ENCODE data around the gene MFF. TPM values are rescaled to one million over a fixed set of nuclear protein-coding genes. Genes with fewer than 3 reads are reported as not detected.
A peak's percentile ranks its signal among the peaks of the same experiment; 100 is the strongest.

The MFF gene
- total and polyA plus RNA-seq, 10 of the 15 experiments (the other 5 are each of a cell fraction or from before 2014, with no cell fraction given): 19.6 to 131 (median 106) TPM

- ChIA-PET CTCF (interaction anchor here (0.7 to 4.6 kb wide), 4 partner anchors 12 to 372 kb away, joined by 3 to 27 read pairs (median 10); no protein-coding TSS in a partner anchor), POLR2A (interaction anchor here (0.6 kb wide), 1 partner anchor 9 kb away, joined by 3 read pairs; no protein-coding TSS in a partner anchor)
Observed at GRCh38 chr2:227394401-227394800, 69.3 kb downstream of the MFF start.

More at GRCh38 chr2:227394401-227394800, 69.3 kb downstream of the MFF start:
- WGBS (ENCODE audit: insufficient coverage, insufficient replicate concordance, low lambda C conversion rate, missing lambda C conversion rate): 24% methylated on average over 2 of the region's 2 CpGs
- Histone ChIP-seq H3K4me2 (ENCODE audit: control insufficient read depth, insufficient read depth) (no peak overlapping the region), H2AFZ (ENCODE audit: control insufficient read depth, low read depth, low read length) (no peak overlapping the region), H3K4me1 (ENCODE audit: control insufficient read depth, insufficient read depth, low read length) (no peaks in the 10 kb centered on the region), H3K4me3 (no peak overlapping the region), H3K9me3 (replicated peaks; ENCODE audit: control insufficient read depth, insufficient read depth, low read length) (no peaks in the 10 kb centered on the region), H3K36me3 (ENCODE audit: control insufficient read depth in 2 of 2, insufficient read depth in 2 of 2, low read length in 1 of 2) (no peaks in the 10 kb centered on the region), H3K9ac (ENCODE audit: control insufficient read depth, insufficient read depth, low read length) (no peak overlapping the region), H4K20me1 (ENCODE audit: control insufficient read depth, insufficient read depth) (no peaks in the 10 kb centered on the region), H3K79me2 (ENCODE audit: control insufficient read depth, insufficient read depth, low read length) (no peaks in the 10 kb centered on the region), H3K27me3 (replicated peaks in 1 of 2; ENCODE audit: control insufficient read depth in 2 of 2, insufficient read depth in 2 of 2, low read length in 1 of 2) (no peaks in the 10 kb centered on the region), H3K27ac (ENCODE audit: control insufficient read depth, insufficient read depth) (no peak overlapping the region)
- in situ Hi-C loops (cut with MboI): no loop called here
- intact Hi-C loops (cut with micrococcal nuclease; ENCODE audit: unreplicated experiment): no loop called here
- DNase-seq (ENCODE audit: low read depth, low spot score) (no peak), ATAC-seq (peak; percentile 53), FAIRE-seq (peak; percentile 44)
- RAD21 ChIA-PET (ENCODE audit: unreplicated experiment): no interaction called here
- SMC1A ChIA-PET (ENCODE audit: uncharacterized antibody, unreplicated experiment): no interaction called here
- BruUV-seq (replicated peaks): no TSS peak
- no peak for TF ChIP-seq MYC (IDR thresholded peaks at IDR 0.05; ENCODE audit: insufficient read depth, insufficient read length, insufficient replicate concordance, low read length, severe bottlenecking)
- no peak for TF ChIP-seq PAX5 (IDR thresholded peaks at IDR 0.05; ENCODE audit: borderline replicate concordance, low read depth, low read length)
- TF ChIP-seq RB1 (IDR thresholded peaks at IDR 0.05; ENCODE audit: borderline replicate concordance): no peak
- TF ChIP-seq USF2 (IDR thresholded peaks at IDR 0.05; ENCODE audit: borderline replicate concordance, low read depth, low read length): no peak
- no peak for TF ChIP-seq ASH2L (IDR thresholded peaks at IDR 0.05; ENCODE audit: borderline replicate concordance, low read depth)
- TF ChIP-seq TBL1XR1 (IDR thresholded peaks at IDR 0.05; ENCODE audit: low read depth, low read length): no peak
- no peak for TF ChIP-seq GABPA (IDR thresholded peaks at IDR 0.05; ENCODE audit: low read depth)
- no peak for TF ChIP-seq BHLHE40 (IDR thresholded peaks at IDR 0.05; ENCODE audit: borderline replicate concordance in 1 of 2, low read depth in 2 of 2, low read length in 1 of 2)
- no peak for TF ChIP-seq ZBTB4 (CRISPR knock-in tag; IDR thresholded peaks at IDR 0.05)
- no peak for TF ChIP-seq SMAD5 (IDR thresholded peaks at IDR 0.05; ENCODE audit: low read depth)
- no peak for TF ChIP-seq PML (IDR thresholded peaks at IDR 0.05; ENCODE audit: low read length)
- TF ChIP-seq MXI1 (IDR thresholded peaks at IDR 0.05; ENCODE audit: low read depth, low read length): no peak
- TF ChIP-seq ZNF384 (IDR thresholded peaks at IDR 0.05; ENCODE audit: borderline replicate concordance, low read depth, low read length): no peak
- TF ChIP-seq MEF2A (IDR thresholded peaks at IDR 0.05; ENCODE audit: insufficient read depth, low read depth, low read length): no peak
